MV-4-11 (cell line): ENCODE measurements around the gene LEO1.
A peak's percentile ranks its signal among the peaks of the same experiment; 100 is the strongest.

Experiments
- DNase-seq: peaks from one replicate; lab custom pipeline; 2025; lab: John Stamatoyannopoulos, UW

The LEO1 gene

DNA sequence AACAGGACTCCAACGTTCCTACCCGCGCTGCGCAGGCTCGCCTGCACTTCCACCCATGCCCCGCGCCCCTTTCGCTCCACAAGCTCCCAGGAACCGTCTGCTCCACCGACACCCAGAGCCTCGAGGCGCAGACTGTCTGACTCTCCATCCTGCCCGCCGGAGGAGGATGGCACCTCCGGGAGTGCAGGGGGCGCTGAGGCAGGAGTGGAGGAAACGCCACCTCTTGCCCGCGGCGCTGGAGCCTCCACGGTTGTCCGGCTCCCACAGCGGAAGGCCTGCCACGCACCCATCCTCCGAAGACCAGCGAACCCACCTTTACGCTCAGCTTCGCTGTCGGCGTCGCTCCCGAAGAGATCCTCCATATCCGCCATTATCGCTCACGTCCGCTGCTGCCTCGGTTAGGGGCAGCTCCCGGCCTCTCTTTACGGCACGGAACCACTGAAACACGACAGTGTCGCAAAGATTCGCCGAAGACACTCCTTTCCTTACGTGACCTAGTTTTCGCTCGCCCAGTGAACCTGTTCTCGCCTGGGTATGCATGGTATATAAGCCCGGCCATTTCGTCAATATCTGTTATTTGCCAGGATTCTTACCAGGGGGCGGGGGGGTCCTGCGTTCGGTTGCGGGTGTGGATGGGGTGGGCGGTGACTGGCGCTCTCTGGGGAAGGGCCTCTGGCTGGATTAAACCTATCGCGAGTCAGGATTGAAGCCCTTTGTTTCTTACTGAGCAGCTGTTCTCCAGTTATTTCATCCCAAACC, at the start of gene LEO1:
TSS of gene LEO1 (minus strand) at position 404 of the 759 bp plus-strand sequence. CDS start at position 371, 33 bp downstream.
- DNase-seq = peak; percentile 94

DNA sequence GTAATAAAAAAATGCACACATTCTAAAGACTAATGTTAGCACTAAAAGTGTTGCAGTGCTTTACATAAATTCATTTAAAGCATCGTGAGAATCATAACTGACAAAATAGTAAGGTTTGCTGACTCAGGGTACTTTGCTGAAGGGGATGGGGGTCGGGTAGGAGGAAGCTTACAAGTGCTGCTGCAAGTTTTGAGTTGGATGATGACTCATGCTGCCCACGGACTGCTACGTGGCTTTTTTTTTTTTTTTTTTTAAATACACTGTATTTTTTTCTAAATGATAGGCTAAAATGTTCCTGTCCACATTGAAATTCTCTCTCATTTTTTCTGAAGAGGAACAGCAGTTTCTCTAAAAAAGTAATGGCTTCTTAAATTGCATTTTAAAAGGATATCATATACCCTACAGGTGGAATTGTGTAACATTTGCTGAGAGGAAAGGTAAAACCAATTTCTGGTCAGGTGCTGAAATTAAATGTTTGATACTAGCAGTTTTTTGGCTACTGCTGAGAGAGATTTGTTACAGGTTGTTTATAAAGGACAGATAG, 49.6 kb upstream of the LEO1 start:
- DNase-seq = peak; percentile 87

DNA sequence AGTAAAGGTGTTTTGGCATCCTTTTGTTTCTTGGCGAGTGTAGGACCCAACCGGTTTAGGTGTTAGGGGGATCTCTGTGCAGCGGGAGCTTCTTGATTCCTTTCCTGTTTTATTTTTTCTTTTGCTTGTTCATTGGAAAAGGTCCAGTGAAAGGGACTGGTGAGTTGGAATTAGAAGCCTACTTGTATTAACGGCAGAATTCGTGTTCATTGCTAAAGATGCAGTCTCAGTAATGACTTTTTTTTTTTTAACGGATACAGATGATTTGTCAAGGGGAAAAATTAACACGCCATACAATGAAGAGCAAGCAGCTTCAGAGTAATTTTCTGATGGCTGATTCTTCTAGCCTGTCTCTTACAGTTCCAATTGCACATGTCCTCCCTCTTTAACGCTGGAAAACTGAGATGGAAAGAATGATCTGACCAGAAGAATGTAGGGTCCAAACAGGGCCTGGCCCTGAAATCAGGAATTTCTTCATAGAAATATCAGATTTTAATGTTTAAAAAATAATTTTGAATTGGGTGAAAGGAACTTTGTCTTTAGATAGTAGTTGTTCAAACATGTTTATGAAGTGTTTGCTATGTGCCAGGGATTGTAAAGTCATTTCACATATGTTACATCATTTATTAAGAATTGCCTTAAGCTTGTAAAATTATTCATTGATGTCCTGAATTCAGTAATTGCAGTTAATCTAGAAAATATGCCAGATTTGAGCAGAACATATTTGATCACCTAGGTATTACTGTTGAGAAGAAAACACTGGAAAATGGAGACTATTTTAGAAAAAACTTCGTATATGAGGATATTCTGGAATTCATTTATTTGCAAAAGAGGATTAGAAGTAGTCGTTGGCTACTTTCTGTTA, 48.9 kb upstream of the LEO1 start:
- no peak for DNase-seq

DNA sequence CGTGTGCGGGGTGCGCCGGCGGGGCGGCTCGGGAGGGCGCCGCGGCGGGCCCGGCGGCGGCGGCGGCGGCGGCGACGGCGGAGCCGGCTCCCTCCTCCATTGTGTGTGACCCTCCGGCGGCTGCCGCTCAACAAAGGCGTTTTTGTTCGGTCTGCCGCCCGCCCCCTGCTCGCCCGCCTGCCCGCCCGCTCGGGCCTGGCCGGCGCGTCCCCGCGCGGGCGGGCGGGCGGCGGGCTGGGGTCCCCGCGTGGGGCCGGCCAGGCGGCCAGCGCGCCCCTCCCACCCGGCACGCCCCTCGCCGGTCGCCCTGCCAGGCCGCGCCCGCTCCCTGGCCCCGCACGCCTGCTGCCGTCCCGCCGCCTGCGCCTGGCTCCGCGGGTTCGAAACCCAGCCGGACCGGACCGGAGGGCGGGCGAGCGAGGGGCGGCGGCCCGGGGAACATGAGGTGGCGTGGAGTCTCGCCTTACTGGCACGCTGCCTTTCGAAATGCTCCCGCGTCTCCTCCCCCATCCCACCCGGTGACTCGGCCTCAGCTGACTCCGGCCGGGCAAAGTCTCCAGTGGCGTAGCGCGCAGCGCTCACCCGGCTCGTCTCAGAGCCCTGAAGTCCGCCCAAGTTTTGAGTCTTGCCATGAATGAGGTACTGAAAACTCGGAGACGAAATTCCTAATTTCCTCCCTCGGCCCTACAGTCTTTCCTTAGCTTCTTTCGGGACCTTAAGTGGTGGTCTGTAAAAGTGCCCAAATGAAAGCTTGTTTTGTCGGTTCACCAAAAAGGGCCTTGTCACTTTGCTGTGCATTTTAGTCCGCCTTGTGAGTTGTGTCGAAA, 48.0 kb upstream of the LEO1 start:
- DNase-seq = peak; percentile 69

DNA sequence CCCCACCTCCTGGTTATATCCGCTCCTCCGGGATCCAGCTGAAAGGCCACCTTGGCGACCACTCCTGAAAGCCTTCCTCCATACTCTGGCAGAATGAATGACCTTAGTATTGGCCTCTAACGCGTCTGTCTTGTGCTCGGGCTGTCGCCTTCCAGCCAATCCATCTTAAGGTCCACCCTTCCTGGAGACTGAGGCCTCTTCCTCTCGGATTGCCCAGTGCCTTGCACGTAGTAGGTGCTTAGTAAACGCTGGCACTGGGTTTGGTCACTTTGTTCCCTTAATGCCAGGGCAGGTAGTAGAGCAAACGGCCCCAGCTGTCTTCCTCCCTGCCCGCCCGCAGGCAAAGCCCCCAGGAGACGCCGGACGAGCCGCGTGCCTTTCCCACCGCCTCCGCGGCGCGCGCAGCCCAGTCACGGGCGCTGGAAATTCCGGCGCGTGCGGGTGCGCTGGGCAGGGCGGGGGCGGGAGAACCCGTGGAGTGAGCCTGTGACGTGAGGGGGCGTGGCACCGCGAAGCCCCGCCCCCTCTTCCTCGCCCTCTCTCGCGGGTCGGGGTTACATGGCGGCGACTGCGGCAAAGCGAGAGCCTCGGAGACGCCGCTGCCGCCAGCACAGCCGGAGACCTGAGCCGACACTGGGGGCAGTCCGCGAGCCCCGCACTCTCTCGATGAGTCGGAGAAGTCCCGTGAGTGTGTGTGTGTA, 47.3 kb upstream of the LEO1 start, which contains the start of gene MAPK6:
TSS of gene MAPK6 (plus strand) at position 527 of the 701 bp plus-strand sequence. CDS start 27,242 bp downstream, outside the sequence.
- peak; percentile 85 for DNase-seq

DNA sequence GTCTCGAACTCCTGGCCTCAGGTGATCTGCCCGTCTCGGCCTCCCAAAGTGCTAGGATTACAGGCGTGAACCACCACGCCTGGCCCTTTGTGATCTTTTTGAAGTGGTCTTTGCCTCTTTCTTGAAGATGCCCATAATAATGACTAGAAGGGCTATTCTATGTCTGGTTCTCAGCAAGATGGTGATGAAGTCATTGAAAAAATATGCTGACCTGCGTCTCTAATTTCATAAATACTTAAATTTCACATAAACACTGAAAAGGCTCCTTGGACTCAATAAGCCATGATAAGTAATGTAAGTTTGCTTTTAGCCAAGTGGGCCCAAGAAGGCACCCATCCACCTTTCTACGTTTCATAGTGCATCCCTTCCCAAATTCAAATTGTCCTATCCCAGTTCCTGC, 46.7 kb upstream of the LEO1 start:
- no peak for DNase-seq

DNA sequence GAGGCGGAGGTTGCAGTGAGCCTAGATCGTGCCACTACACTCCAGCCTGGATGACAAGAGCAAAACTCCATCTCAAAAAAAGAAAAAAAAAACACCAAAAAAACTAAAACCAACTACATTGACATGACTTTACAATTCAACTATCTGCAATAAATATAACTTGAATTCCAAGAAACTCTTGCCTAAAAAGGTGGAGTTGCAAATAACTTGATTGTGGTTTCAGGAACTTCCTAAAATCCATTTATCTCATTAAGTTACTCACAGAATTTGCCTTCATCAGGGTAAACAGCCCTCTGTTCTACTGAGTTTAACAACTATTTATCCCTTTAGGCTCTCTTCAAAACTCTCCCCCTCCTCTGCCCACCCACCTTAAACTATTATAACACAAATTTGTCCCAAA, 44.7 kb upstream of the LEO1 start:
- no peak for DNase-seq

DNA sequence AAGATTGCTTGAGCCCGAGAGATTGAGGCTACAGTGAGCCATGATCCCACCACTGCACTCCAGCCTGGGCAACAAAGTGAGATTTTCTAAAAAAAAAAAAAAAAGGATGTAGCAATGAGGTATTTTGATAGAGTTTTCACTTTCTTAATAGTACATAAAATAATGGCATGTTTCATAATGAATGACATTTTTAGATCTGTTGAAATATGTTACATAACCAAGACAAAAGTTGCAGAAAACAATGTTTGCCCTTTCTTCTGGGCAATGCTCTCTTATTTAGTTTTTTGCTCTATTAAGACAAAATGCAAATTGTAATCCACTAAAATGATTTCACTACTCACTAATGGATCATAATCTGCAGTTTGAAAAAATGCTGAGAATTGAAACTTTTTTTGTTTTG, 43.0 kb upstream of the LEO1 start:
- DNase-seq = peak; percentile 19

DNA sequence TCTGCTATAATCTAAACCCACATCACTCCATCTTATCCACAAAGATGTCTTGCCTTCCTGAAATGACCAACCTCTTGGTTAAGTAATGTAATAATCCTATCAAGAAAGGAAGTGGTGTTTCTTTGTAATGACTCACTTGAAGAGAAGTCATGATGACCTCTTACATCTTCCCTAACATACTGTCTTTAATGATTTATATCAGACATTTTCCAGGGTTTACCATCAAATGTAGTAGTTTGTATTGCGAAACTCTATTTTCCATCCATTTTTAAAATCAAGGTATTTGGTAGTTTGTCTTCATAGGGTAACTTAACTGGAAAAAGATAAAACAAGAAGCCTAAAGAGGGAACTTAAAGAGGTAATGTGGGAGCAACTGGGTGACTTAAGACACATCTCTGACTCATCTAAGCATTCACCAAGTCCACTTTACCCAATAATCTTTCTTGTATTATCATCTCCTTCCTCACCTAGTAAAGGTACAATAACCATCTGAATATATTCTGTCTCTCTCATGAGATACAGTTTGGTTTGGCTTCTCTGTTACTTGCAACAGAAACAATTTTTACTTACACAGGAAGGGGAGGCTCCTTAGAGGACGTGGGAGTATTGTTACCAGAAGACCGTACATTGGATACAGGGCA, 41.7 kb upstream of the LEO1 start:
- DNase-seq = peak; percentile 86

DNA sequence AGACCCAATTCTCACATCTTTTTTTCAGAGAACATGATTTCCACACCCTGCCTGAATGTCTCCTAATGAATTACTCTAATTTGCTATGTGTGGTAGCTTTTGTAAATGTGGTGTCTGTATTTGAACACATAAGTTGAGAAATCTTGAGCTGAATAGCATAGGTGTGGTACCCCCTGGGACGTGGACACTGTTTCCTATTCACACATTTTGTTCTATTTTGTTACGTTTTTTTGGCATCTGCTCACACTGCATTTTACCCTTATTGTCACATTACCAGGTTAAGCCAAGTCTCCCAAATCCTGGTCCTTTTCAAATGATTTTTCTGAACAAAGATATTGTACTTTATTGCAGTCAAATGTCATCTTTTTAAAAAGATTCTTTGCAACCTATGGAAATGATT, 40.6 kb upstream of the LEO1 start:
- DNase-seq = no peak

DNA sequence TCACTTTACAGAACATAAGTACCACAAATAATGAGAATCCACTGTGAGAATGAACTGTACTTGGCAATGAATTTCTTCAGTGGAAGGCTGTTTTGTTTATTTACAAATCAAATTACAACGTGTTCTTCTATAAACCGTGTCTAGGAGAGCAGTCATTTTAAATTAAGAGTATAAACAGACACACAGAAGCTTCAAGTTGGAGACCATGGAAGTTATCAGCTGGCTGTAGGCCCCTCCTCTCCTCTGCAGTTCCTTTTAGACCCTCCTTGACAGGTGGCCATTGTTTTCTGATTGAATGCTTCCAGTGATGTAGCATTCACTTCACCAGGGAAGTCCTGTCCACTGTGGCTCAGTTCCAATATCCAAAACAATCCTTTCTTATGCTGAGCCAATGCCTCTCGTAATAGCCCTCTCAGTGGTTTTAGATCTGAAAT, 40.1 kb upstream of the LEO1 start:
- DNase-seq = no peak

DNA sequence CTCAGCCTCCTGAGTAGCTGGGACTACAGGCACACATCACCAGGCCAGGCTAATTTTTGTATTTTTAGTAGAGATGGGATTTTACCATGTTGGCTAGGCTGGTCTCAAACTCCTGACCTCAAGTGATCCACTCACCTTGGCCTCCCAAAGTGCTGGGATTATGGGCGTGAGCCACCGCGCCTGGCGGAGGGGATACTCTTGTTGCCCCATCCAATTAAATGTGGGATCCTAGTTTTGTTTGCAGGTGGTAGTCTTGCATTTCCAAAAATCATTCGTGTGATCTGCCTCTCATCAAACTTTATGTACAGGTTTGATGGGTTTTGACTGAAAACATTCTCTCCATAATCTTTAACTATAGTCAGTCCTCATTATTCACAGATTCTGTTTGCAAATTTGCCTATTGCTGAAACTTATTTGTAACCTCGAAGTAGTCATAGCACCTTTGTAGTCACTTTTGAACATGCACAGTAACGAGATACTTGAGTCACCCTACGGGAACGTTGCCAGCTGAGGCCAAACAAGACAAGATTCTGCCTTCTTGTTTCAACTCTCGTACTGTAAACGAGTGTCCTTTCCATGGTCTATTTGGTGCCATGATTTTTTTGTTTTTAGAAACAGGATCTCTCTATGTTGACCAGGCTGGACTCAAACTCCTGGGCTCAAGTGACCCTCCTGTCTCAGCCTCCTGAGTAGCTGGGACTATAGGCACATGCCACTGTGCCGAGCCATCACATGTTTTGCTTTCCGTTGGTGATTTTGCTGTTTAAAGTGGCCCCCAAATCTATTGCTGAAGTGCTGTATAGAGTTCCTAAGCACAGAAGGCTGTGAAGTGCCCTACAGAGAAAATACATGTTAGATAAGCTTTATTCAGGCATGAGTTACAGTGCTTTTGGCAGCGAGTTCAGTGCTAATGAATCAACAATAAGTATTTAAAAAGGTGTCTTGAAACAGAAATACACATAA, 39.3 kb upstream of the LEO1 start:
- DNase-seq = no peak

DNA sequence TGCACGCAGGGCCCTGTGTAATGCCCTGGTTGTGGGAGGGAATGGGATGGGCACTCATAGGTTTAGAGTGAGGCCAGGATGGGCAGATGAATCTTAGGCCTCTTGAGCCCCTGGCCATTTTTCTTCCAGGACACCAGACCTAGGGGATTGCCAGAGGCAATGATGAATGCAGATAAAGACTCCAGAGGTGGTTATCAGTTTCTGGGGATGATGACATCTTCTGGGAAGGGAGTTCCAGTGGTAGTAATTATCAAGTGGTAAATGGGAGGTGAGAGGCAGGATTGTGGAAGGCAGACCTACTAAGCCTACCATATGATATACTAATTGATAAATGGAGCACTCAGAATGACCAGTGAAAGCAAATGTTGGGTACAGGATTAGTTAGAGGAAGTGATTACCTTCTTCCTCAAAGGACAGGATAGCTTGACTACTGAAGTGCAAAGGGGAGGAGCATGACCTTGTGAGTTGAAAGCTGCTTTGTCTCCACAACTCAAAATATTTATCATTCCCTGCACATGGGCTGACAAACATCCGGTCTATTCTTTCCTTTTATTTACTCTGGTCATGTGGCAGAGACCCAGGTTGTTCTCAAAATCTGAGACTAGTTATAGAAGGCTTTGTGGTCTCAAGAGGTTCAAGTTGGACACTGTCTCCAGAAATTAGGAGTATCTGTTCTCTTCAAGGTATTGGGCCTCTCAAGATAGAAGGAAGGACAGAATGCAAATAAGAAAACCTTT, 37.3 kb upstream of the LEO1 start:
- peak; percentile 33 for DNase-seq

DNA sequence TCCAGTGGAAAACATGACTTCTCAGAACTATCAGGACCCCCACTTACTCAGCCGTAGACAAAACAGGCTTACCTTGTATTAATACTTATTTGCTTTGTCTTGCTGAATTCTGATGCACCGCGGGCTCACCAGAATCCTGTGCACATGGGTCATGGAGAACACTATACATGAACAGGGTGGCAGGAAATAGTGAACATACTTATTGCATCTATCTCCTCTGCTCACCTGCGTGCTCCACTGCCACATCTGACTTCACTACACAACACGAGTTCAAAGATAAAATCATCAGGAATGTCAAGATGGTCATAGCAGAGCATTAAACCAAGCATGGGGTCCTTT, 36.8 kb upstream of the LEO1 start:
- DNase-seq = no peak

DNA sequence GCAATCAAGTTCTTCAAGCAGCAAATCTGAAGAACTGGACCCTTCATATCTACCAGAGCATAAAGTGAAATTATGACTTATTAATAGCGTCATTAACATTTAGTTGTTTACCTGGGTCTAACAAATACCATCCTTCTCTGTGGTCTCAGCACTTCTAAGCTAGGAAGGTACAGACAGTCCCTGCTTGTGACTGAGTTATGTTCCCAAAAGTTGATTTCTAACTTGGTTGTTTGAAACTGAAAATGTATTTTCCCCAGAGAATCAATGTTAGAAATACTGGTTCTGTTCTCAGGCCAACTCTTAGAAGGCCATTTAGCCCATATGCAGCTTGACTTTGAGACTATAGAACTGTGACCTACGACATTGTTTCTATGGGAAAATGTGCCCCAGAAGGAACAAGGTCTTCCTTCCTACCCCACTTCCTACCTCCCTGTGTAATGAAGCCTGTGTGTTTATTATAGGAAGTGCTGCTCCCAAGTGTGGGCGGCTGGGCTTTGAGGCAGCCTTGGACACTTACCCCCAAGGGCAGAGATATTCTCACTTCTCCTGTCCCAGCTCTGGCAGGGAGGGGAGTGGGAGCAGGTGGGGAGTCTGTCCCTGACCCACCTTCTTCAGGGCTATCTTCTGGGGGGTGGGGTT, 35.2 kb upstream of the LEO1 start:
- no peak for DNase-seq

DNA sequence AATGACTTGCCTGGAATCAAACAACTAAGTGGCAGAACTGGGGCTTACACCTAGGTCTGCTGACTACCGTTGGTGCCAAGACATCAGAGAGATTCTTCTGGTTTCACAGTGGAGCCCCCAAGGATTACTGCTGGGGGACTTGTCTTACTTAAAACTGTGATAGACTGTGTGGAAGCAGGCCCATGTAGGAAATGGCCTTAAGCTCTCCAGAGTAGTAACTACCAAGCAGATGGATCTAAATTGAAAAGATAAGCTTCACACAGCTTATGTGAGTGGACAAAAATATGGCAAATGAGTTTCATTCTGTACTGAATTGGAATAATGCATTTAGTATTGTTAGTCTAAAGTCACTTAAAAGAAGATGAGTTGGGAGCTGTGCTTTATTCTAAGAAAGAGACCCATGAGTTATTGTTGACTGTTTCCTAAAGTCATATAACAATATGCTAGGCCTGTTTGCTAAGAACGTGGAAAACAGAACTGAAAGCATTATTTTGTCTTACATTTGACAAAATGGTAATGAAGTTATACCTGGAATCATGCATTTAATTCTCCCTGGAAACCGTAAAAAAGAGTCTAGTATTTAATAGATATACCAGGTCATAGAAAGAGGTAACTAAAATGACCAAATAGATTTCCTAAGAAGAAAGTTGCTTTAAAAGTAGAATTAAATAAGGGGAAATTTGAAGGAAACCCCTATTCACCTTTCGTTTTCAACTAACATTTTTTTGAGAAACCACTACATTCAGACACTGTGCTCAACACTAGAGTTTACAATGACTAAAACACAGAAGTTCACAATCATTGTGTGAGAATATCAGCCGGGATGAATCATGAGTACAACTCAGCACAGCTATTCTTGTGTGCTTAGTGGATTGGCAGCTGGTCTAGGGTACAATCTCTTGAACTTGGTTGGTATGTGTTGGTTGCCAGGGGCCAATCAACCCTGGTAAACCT, 34.4 kb upstream of the LEO1 start:
- DNase-seq = peak; percentile 19

DNA sequence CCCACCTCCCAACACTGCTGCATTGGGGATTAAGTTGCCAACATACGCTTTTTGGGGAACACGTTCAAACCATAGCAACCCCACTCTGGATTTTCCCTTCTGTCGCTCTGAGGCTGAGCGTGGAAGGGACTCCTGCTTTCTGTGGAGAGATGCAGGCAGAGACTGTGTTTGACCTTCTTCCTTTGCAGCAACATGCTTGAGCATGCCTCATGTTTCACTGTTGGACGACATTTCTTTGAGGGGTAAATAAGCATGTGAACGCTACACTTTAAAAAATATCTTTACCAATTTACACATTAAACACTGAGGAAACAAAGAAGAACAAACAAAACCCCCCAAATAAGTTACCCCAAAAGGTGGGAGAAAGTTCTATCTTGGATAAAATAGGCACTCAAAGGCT, 33.2 kb upstream of the LEO1 start:
- DNase-seq = no peak
